PC-9 (cell line): ENCODE measurements around the gene AIF1. TPM values are rescaled to one million over a fixed set of nuclear protein-coding genes. Genes with fewer than 3 reads are reported as not detected.

Experiments used
- BruUV-seq: library from RNA; stranded (reverse); fragments of 400-500 nt; replicated peaks from 2 replicates; lab custom pipeline; 2021; lab: Mats Ljungman, UMichigan
- CTCF ChIA-PET: fragments of 300-600 bp; sonication (Branson Sonifier 250); formaldehyde crosslinking; loops from one replicate; lab custom pipeline; 2022; ENCODE audit warnings: antibody characterized with exemption; lab: Charles Lee
- POLR2A ChIA-PET: fragments of 300-600 bp; sonication (Branson Sonifier 250); formaldehyde crosslinking; loops from one replicate; lab custom pipeline; 2022; ENCODE audit warnings: antibody characterized with exemption; ENCODE audit not compliant: unreplicated experiment; lab: Charles Lee
- DNase-seq, 2 experiments: peaks; one replicate each; pipeline versions ENCODE4 v3.0.0 to v3.0.0-alpha.2; 2015 to 2022; ENCODE audit warnings: mixed read lengths in 1 of 2
- H2AFZ ChIP-seq: fragments of 200-600 bp; sonication (generic); 2 replicates; pipeline ENCODE4 v1.8.1; 2017; ENCODE audit warnings: antibody characterized with exemption
- H3F3A ChIP-seq: fragments of 200-600 bp; sonication (generic); 2 replicates; pipeline ENCODE4 v1.8.1; 2017; ENCODE audit warnings: antibody characterized with exemption, mild to moderate bottlenecking, low read depth; ENCODE audit not compliant: insufficient read depth
- H3K27ac ChIP-seq: fragments of 200-600 bp; sonication (generic); 2 replicates; pipeline ENCODE4 v1.6.1; 2016; ENCODE audit warnings: mixed run types
- H3K27me3 ChIP-seq: fragments of 200-600 bp; sonication (generic); 2 replicates; pipeline ENCODE4 v1.6.1; 2016; ENCODE audit warnings: low read depth, mixed run types; ENCODE audit not compliant: insufficient read depth
- H3K36me3 ChIP-seq: fragments of 200-600 bp; sonication (generic); 2 replicates; pipeline ENCODE4 v1.6.1; 2016; ENCODE audit warnings: low read depth, mixed run types
- H3K4me1 ChIP-seq: fragments of 200-600 bp; sonication (generic); replicated peaks from 2 replicates; pipeline ENCODE4 v1.6.1; 2016; ENCODE audit warnings: mixed run types; ENCODE audit not compliant: insufficient read depth
- H3K4me2 ChIP-seq: fragments of 200-600 bp; sonication (generic); 2 replicates; pipeline ENCODE4 v1.6.1; 2017; ENCODE audit warnings: mixed run types
- H3K4me3 ChIP-seq: fragments of 200-600 bp; sonication (generic); 2 replicates; pipeline ENCODE4 v1.6.1; 2016; ENCODE audit warnings: mixed run types
- H3K79me2 ChIP-seq: fragments of 200-600 bp; sonication (generic); 2 replicates; pipeline ENCODE4 v1.6.1; 2017; ENCODE audit warnings: low read depth, mixed run types
- H3K9me2 ChIP-seq: fragments of 200-600 bp; sonication (generic); 2 replicates; pipeline ENCODE4 v1.8.1; 2017; ENCODE audit warnings: mild to moderate bottlenecking; ENCODE audit not compliant: insufficient read depth
- H3K9me3 ChIP-seq: fragments of 200-600 bp; sonication (generic); 2 replicates; pipeline ENCODE4 v1.8.1; 2016; ENCODE audit warnings: low read depth; ENCODE audit not compliant: insufficient read depth
- H4K20me1 ChIP-seq: fragments of 200-600 bp; sonication (generic); 2 replicates; pipeline ENCODE4 v1.8.1; 2017; ENCODE audit not compliant: insufficient read depth
- EZH2 ChIP-seq: fragments of 200-600 bp; sonication (generic); IDR thresholded peaks from 2 replicates; pipeline ENCODE4 v1.8.0; 2017; ENCODE audit warnings: antibody characterized with exemption, low read depth
- intact Hi-C: fragments of 100-400 bp; cut with micrococcal nuclease; formaldehyde crosslinking; loops from one replicate; pipeline ENCODE4 v1.10.0; 2022; ENCODE audit not compliant: unreplicated experiment
- total RNA-seq: library from RNA; stranded (reverse); gene quantifications from 2 replicates; pipeline ENCODE4 v1.2.3, GENCODE V29; 2021
- TF ChIP-seq, protein P1 (sequence below): fragments of 200-600 bp; sonication (generic); conservative IDR thresholded peaks from 2 replicates; pipeline ENCODE4 v1.6.1; 2017; ENCODE audit warnings: mixed run types, antibody characterized with exemption, mild to moderate bottlenecking, moderate library complexity

The AIF1 gene
- total RNA-seq, 1 experiment from 2014 or later, result not detected

DNA sequence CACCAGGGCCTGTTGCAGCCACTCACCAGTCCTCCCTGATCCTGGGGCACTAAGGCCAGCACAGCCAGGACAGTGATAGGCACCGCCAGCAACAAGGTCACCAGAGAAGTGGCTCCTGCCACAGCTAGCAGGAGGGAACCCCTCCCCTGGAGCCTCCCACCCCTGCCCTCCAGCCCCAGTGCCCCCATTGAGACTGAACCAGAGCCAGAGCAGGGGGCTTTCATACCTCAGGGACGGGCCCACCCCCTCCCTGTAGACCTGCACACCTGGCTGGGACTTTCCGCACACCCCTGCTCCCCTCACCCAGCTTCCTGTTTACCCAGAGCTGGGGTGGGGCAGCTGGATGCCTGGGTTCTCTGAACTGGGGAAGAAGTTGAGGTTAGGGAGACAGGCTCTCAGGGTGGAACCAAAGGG, 32.8 kb upstream of the AIF1 start, which contains the start of gene LTB:
Gene LTB, minus strand, starts transcription at position 195 of the 414 bp plus-strand sequence. Its CDS starts 7 bp downstream, at position 188.
- ChIA-PET CTCF (interaction anchor here (1.0 kb wide), 1 partner anchor 17 kb away, joined by 3 read pairs; no protein-coding TSS in a partner anchor), POLR2A (interaction anchor here (0.6 to 1.2 kb wide), 2 partner anchors 28 to 219 kb away, joined by 4 to 7 read pairs; no protein-coding TSS in a partner anchor)
- Histone ChIP-seq H3F3A (peaks cover 5% of the 10 kb centered on the region; the same call in 1 of the 2 replicates), H3K9me2 (no peaks in the 10 kb centered on the region), H2AFZ (peak within 1 kb of the TSS; percentile 99), H4K20me1 (no peaks in the 10 kb centered on the region), H3K27me3 (no peaks in the 10 kb centered on the region), H3K79me2 (no peaks in the 10 kb centered on the region), H3K4me3 (peak within 1 kb of the TSS; percentile 71), H3K27ac (no peak within 1 kb of the TSS), H3K9me3 (no peaks in the 10 kb centered on the region), H3K36me3 (no peaks in the 10 kb centered on the region), H3K4me2 (peak within 1 kb of the TSS; percentile 91), H3K4me1 (0 out of 2 replicates have a peak, but pooled peaks cover 5% of the 10 kb centered on the region)
- intact Hi-C loops, result no loop called here
- no peak for DNase-seq
- no TSS peak for BruUV-seq
- TF ChIP-seq, protein P1, sequence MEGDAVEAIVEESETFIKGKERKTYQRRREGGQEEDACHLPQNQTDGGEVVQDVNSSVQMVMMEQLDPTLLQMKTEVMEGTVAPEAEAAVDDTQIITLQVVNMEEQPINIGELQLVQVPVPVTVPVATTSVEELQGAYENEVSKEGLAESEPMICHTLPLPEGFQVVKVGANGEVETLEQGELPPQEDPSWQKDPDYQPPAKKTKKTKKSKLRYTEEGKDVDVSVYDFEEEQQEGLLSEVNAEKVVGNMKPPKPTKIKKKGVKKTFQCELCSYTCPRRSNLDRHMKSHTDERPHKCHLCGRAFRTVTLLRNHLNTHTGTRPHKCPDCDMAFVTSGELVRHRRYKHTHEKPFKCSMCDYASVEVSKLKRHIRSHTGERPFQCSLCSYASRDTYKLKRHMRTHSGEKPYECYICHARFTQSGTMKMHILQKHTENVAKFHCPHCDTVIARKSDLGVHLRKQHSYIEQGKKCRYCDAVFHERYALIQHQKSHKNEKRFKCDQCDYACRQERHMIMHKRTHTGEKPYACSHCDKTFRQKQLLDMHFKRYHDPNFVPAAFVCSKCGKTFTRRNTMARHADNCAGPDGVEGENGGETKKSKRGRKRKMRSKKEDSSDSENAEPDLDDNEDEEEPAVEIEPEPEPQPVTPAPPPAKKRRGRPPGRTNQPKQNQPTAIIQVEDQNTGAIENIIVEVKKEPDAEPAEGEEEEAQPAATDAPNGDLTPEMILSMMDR, result no peak
- TF ChIP-seq EZH2, result no peak

DNA sequence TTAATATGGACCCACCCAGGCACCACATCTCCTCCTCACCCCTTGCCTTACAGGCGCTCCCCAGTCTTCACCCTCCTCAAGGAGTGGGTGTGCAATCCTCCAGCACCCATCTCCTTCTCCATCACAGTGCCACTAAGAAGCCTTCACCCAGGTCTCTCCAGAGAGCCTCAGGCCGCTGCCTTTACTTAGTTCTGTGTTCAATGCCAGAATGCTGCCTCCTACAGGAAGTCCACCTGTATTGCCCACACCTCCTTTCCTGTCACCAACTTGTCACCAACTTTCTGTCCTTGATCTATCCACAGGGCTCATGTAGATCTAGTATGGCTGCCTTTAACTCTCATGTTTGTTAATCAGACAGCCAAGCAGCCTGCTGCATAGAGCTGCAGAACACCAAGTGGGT, 29.5 kb upstream of the AIF1 start:
- no peak for DNase-seq

DNA sequence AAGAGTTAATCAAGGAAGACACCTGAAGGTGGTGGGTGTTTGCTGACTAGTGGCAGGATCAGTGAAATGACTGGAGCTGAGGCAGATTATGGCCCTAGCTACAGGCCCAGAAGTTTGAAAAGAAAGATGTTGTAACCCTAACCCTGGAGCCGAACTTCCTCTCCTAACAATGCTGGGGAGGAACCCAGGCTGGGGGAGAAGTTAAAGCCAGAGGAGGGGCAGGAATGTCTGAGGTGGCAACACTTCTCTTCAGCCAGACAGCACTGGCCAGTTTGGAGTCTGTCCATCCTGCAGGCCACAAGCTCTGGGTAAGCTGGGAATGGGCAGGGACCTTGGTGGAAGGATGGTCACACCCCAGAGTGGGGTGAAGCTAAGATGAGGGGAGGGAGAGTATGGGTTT, 29.0 kb upstream of the AIF1 start, which contains the start of gene LST1:
Gene LST1, plus strand, starts transcription at position 270 of the 400 bp plus-strand sequence. CDS start 1,023 bp downstream, outside the sequence.
- Histone ChIP-seq H3K4me1 (no peaks in the 10 kb centered on the region), H4K20me1 (no peaks in the 10 kb centered on the region), H3F3A (no peaks in the 10 kb centered on the region), H2AFZ (no peak within 1 kb of the TSS), H3K27me3 (no peaks in the 10 kb centered on the region), H3K79me2 (no peaks in the 10 kb centered on the region), H3K4me2 (no peak within 1 kb of the TSS), H3K4me3 (no peak within 1 kb of the TSS), H3K27ac (no peak within 1 kb of the TSS), H3K9me2 (no peaks in the 10 kb centered on the region), H3K36me3 (no peaks in the 10 kb centered on the region), H3K9me3 (no peaks in the 10 kb centered on the region)
- TF ChIP-seq, protein P1, result no peak
- no peak for TF ChIP-seq EZH2
- intact Hi-C loops, result no loop called here
- ChIA-PET POLR2A (no interaction called here), CTCF (interaction anchor here (1.1 kb wide), 1 partner anchor 13 kb away, joined by 3 read pairs; no protein-coding TSS in a partner anchor)
- DNase-seq, result no peak
- no TSS peak for BruUV-seq

More for the DNA sequence above, 29.5 kb upstream of the AIF1 start:
- Histone ChIP-seq H3K4me3 (no peak overlapping the region), H3K27ac (no peak overlapping the region), H3K27me3 (no peaks in the 10 kb centered on the region), H3K79me2 (no peaks in the 10 kb centered on the region), H3K9me2 (no peaks in the 10 kb centered on the region), H3K4me1 (no peaks in the 10 kb centered on the region), H3K4me2 (no peak overlapping the region), H4K20me1 (no peaks in the 10 kb centered on the region), H2AFZ (no peak overlapping the region), H3K36me3 (no peaks in the 10 kb centered on the region), H3K9me3 (no peaks in the 10 kb centered on the region), H3F3A (no peaks in the 10 kb centered on the region)
- ChIA-PET POLR2A (no interaction called here), CTCF (no interaction called here)
- intact Hi-C loops, result no loop called here
- TF ChIP-seq, protein P1, result peak; percentile 60
- no peak for TF ChIP-seq EZH2
- BruUV-seq, result no TSS peak
